Measurements from ENCODE around the gene ENPP3.

The ENPP3 gene

GRCh38 chr6:131739136-131739535 lies 102.0 kb downstream of the ENPP3 start:
- no peak for DNase-seq (ENCODE audit: low read depth in 2 of 2)
- no peak overlapping the region for H3K4me3 ChIP-seq (replicated peaks in 1 of 2; ENCODE audit: low read depth in 2 of 2, low read length in 2 of 2)
- TF ChIP-seq, protein P1, sequence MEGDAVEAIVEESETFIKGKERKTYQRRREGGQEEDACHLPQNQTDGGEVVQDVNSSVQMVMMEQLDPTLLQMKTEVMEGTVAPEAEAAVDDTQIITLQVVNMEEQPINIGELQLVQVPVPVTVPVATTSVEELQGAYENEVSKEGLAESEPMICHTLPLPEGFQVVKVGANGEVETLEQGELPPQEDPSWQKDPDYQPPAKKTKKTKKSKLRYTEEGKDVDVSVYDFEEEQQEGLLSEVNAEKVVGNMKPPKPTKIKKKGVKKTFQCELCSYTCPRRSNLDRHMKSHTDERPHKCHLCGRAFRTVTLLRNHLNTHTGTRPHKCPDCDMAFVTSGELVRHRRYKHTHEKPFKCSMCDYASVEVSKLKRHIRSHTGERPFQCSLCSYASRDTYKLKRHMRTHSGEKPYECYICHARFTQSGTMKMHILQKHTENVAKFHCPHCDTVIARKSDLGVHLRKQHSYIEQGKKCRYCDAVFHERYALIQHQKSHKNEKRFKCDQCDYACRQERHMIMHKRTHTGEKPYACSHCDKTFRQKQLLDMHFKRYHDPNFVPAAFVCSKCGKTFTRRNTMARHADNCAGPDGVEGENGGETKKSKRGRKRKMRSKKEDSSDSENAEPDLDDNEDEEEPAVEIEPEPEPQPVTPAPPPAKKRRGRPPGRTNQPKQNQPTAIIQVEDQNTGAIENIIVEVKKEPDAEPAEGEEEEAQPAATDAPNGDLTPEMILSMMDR (IDR thresholded peaks at IDR 0.05; ENCODE audit: low read depth, low read length), result no peak

DNA sequence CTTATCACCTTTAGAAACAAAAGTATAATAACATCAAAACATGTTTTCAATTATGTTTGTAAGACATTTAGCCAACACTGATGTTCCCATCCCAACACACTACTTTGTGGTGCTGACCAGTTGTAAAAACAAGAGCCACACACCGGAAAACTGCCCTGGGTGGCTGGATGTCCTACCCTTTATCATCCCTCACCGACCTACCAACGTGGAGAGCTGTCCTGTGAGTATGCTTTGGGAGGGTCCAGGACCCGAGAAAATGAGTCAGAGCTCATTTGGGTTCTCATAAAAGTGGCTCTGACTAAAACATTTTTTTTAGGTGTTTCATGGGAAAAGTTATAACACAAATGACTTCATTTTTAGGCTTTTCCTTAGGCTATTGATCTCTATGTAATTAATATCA lies 103.1 kb downstream of the ENPP3 start:
- H3K4me3 ChIP-seq (replicated peaks in 1 of 2; ENCODE audit: low read depth in 2 of 2, low read length in 2 of 2), result no peak overlapping the region
- peak in 1 of 2 donors; percentile 74 for DNase-seq (ENCODE audit: low read depth in 2 of 2)
- TF ChIP-seq, protein P1 (IDR thresholded peaks at IDR 0.05; ENCODE audit: low read depth, low read length), result no peak

DNA sequence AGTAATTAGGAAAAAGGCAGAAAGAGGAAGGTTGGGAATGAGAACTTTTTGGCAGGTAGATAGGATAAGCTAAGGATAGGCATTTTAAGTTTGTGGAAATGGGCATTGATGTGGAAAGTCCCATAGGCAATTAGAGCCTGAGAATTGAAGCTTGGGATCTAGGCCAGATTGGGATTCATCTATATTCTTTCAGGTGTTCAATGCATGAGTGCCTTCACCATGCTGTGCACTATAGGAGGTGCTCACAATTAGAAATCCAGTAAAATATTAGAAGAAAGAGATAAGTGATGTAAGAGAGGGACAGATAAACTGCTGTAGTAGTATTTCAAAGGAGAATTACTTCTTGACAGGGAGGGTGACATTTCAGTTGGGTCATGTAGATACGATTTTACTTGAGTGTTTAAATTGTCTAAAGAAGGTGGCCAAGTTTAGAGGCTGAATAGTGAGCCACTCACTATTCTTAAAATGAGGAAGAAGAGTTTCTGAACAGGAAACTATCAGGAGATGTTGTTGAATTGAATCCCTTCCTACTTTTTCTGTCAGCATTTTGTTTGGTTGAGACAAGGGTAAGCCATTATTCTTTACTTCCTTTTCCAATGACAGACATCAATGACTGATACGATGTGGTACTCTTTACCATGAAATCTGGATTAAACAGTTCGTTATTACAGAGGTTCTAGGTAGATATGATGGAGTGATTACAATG lies 104.7 kb downstream of the ENPP3 start:
- DNase-seq (ENCODE audit: low read depth in 2 of 2), result no peak
- no peak overlapping the region for H3K4me3 ChIP-seq (replicated peaks in 1 of 2; ENCODE audit: low read depth in 2 of 2, low read length in 2 of 2)
- TF ChIP-seq, protein P1 (IDR thresholded peaks at IDR 0.05; ENCODE audit: low read depth, low read length), result no peak

GRCh38 chr6:131744432-131745287 lies 107.6 kb downstream of the ENPP3 start:
- no peak overlapping the region for H3K4me3 ChIP-seq (replicated peaks in 1 of 2; ENCODE audit: low read depth in 2 of 2, low read length in 2 of 2)
- DNase-seq (ENCODE audit: low read depth in 2 of 2), result no peak
- TF ChIP-seq, protein P1 (IDR thresholded peaks at IDR 0.05; ENCODE audit: low read depth, low read length), result no peak

GRCh38 chr6:131745476-131745875 lies 108.4 kb downstream of the ENPP3 start:
- TF ChIP-seq, protein P1 (IDR thresholded peaks at IDR 0.05; ENCODE audit: low read depth, low read length), result no peak
- no peak for DNase-seq (ENCODE audit: low read depth in 2 of 2)
- H3K4me3 ChIP-seq (replicated peaks in 1 of 2; ENCODE audit: low read depth in 2 of 2, low read length in 2 of 2), result no peak overlapping the region

DNA sequence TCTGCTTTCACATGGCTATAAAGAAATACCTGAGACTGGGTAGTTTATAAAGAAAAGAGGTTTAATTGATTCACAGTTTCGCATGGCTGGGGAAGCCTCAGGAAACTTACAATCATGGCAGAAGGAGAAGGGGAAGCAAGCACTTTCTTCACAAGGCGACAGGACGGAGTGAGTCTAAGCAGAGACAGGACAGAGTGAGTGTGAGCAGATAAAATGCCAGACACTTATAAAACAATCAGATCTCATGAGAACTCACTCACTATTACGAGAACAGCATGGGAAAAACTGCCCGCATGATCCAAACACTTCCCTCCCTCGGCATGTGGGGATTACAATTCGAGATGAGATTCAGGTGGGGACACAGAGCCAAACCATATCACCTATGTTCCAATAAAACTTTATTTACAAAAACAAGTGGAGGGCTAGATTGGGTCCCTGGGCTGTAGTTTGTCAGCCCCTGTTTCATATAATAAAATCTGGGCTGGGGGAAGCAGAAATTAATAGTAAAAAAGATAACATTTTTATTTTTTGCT lies 110.8 kb downstream of the ENPP3 start:
- H3K4me3 ChIP-seq (replicated peaks in 1 of 2; ENCODE audit: low read depth in 2 of 2, low read length in 2 of 2), result no peak overlapping the region
- TF ChIP-seq, protein P1 (IDR thresholded peaks at IDR 0.05; ENCODE audit: low read depth, low read length), result no peak
- DNase-seq (ENCODE audit: low read depth in 2 of 2), result peak in 1 of 2 donors; percentile 5

All from cardiac fibroblast (primary cell).